Ovary (tissue), 9 donors: Measurements from ENCODE around the gene PAFAH1B2. TPM values are rescaled to one million over a fixed set of nuclear protein-coding genes. Genes with fewer than 3 reads are reported as not detected.
A peak's percentile ranks its signal among the peaks of the same experiment; 100 is the strongest.
"Not testable (repeated sequence)": the region's sequence is repeated elsewhere in the genome, so short reads cannot be mapped to it uniquely, and the experiment has no call there.

Experiments used
- DNase-seq, 5 donors: peaks; one replicate each; pipeline ENCODE4 v3.0.0-alpha.2; 2019 to 2020
- H3K27ac ChIP-seq, 2 donors: fragments of 200-600 bp; one replicate each; pipeline versions ENCODE4 v1.5.1 to v1.8.0; 2019 to 2022
- H3K27me3 ChIP-seq: fragments of 200-600 bp; one replicate; pipeline ENCODE4 v1.8.0; 2022
- H3K36me3 ChIP-seq: fragments of 200-600 bp; sonication (generic); one replicate; pipeline ENCODE4 v1.5.1; 2019
- H3K4me1 ChIP-seq: one replicate; pipeline ENCODE4 v1.8.1; 2013; ENCODE audit warnings: mild to moderate bottlenecking, moderate library complexity; ENCODE audit not compliant: insufficient read depth
- H3K4me3 ChIP-seq: fragments of 200-600 bp; sonication (generic); one replicate; pipeline ENCODE4 v1.5.1; 2017
- H3K9me3 ChIP-seq, 2 donors: fragments of 200-600 bp in 1 of 2; sonication (generic) in 1 of 2; one replicate each; pipeline versions ENCODE4 v1.5.1 to v1.8.1; 2013 to 2019; ENCODE audit warnings: mild to moderate bottlenecking in 1 of 2, moderate library complexity in 1 of 2
- EP300 ChIP-seq: sonication (generic); formaldehyde crosslinking; IDR thresholded peaks from one replicate; pipeline ENCODE4 v1.6.1; 2017; ENCODE audit warnings: antibody characterized with exemption
- POLR2A ChIP-seq: fragments of 450-650 bp; IDR thresholded peaks from one replicate; pipeline ENCODE4 v1.6.1; 2017; ENCODE audit warnings: antibody characterized with exemption, mild to moderate bottlenecking, moderate library complexity
- WGBS, 3 donors: extraction: QIAGEN DNeasy Blood & Tissue Kit in 1 of 3; methylation state at CpG; one replicate each; pipeline versions ENCODE4 v1.1.5 to v1.1.7; 2013 to 2017; 5-methylcytosine and 5-hydroxymethylcytosine counted together
- intact Hi-C, 4 donors: fragments of 100-400 bp; cut with DNase I; formaldehyde crosslinking; loops; one replicate each; pipeline versions ENCODE4 v1.11.0 to v1.15.1; 2022 to 2023
- polyA plus RNA-seq, 2 donors: library from polyadenylated mRNA; stranded (reverse); fragments of 200-250 nt in 1 of 2; fragments of 350-450 nt in 1 of 2; fragmentation: Illumina TruSeq in 1 of 2; extraction: RNeasy Lipid Tissue Mini Kit (QIAGEN cat#74804) in 1 of 2; gene quantifications; one replicate each; pipeline ENCODE4 v1.2.3, GENCODE V29; 2013 to 2014
- total RNA-seq, 7 donors: library from RNA; depleted of rRNA in 2 of 7; stranded (reverse); fragments of >200 nt in 2 of 7; fragmentation: NEBNext Ultra II Directional in 3 of 7; extraction: Animal tissue kit (Norgen Biotek cat#: 25700) in 3 of 7; gene quantifications; one replicate each; pipeline versions ENCODE4 v1.1.0 to v1.2.4, GENCODE V29; 2016 to 2023
- TF ChIP-seq, protein P1 (sequence below), 3 donors: fragments of 450-650 bp in 2 of 3; fragments of 200-600 bp in 1 of 3; IDR thresholded peaks; one replicate each; pipeline versions ENCODE4 v1.5.1 to v1.8.0; 2016 to 2022; ENCODE audit warnings: antibody characterized with exemption in 3 of 3, mild to moderate bottlenecking in 1 of 3
- donor health status: DM: no; HTN: no; CAD: no; lungs with moderate emphysema.
- donor health status: DM: no; HTN: no; CAD: no.
- donor health status: Bipolar disorder and iron deficiency.
- donor health status: DM: yes; HTN: yes; CAD: no.
- donor health status: DM: no; HTN: no; CAD: no.
- donor health status: DM: yes; HTN: yes; CAD: no.

PAFAH1B2 gene
- total and polyA plus RNA-seq, 9 donors: 23.0 to 95.6 (median 75.5) TPM

DNA sequence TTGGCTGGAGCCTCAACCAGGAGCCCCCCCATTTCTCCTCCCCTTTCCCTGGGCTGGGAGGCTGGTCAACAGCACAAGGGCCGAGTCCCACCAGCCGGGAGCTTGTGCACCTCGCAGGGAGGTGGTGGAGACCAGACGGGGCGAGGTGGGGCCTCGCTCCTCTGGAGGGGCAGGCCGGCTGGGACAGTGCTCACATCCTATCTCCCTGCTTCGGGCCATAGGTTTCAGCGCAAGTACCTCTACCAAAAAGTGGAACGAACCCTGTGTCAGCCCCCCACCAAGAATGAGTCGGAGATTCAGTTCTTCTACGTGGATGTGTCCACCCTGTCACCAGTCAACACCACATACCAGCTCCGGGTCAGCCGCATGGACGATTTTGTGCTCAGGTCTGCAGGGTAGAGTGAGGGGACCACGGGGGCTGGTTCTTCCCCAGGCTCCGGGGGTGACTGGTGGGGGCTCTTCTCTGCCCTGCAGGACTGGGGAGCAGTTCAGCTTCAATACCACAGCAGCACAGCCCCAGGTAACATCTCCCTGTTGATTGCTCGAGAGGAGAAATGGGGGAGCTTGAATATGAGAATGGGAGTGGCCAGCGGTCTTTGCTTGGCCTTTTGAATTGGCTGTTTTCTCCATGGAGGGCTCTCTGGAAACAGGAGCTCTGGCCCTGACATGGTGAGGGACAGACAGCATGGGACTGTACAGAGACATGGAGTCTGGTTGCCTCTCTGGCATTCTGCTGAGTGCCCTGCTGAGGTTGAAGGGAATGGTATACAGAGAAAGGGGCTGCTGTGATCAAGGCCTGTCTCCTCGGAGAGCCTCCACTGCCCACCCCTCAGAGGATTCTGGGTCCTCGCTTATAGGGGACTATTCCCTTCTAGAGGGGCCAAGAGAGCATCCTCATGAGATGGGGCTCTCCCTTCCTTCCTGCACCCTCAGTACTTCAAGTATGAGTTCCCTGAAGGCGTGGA is 37.8 kb downstream of the PAFAH1B2 start:
- Histone ChIP-seq H3K4me3 (no peak overlapping the region), H3K4me1 (peaks cover 22% of the 10 kb centered on the region)

DNA sequence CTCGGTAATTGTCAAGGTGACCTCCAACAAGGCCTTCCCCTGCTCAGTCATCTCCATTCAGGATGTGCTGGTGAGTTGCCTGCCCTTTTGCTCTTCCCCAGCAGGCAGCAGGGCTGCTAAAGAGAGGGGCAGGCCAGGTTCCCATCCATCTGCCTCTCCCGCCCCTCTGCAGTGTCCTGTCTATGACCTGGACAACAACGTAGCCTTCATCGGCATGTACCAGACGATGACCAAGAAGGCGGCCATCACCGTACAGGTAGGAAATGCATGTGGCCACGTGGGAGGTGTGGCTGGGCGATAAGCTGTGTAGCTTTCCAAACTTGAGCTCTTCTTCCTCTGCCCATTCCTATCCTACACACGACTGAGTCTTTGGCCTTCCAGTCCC is 38.5 kb downstream of the PAFAH1B2 start:
- TF ChIP-seq, protein P1, sequence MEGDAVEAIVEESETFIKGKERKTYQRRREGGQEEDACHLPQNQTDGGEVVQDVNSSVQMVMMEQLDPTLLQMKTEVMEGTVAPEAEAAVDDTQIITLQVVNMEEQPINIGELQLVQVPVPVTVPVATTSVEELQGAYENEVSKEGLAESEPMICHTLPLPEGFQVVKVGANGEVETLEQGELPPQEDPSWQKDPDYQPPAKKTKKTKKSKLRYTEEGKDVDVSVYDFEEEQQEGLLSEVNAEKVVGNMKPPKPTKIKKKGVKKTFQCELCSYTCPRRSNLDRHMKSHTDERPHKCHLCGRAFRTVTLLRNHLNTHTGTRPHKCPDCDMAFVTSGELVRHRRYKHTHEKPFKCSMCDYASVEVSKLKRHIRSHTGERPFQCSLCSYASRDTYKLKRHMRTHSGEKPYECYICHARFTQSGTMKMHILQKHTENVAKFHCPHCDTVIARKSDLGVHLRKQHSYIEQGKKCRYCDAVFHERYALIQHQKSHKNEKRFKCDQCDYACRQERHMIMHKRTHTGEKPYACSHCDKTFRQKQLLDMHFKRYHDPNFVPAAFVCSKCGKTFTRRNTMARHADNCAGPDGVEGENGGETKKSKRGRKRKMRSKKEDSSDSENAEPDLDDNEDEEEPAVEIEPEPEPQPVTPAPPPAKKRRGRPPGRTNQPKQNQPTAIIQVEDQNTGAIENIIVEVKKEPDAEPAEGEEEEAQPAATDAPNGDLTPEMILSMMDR (IDR thresholded peaks at IDR 0.05): no peak
- TF ChIP-seq POLR2A: no peak
- TF ChIP-seq EP300: no peak
- peak in 2 of 5 donors; percentile 26 to 27 for DNase-seq
- Histone ChIP-seq H3K4me1 (peaks cover 28% of the 10 kb centered on the region), H3K36me3 (no peaks in the 10 kb centered on the region), H3K27me3 (no peaks in the 10 kb centered on the region), H3K27ac (peak overlapping the region in 1 of 2 donors; percentile 8), H3K4me3 (no peak overlapping the region), H3K9me3 (no peaks in the 10 kb centered on the region)
- WGBS, 3 donors: 90 to 91% (median 91%) methylated on average over 10 of the region's 10 CpGs
- intact Hi-C loops: loop anchor here in 1 of 4 donors (5.0 kb wide), 1 partner anchor 45 kb away; no protein-coding TSS in a partner anchor

More for the DNA sequence above, 37.8 kb downstream of the PAFAH1B2 start:
- Histone ChIP-seq H3K27me3 (no peaks in the 10 kb centered on the region), H3K36me3 (no peaks in the 10 kb centered on the region), H3K9me3 (no peaks in the 10 kb centered on the region), H3K27ac (peak overlapping the region; percentile 8 to 38)
- whole genome bisulfite sequencing, 3 donors: 86 to 90% (median 90%) methylated on average over 22 of the region's 22 CpGs
- intact Hi-C loops: loop anchor here in 1 of 4 donors (5.0 kb wide), 1 partner anchor 45 kb away; no protein-coding TSS in a partner anchor
- TF ChIP-seq EP300 (no peak), POLR2A (no peak)
- TF ChIP-seq, protein P1 (IDR thresholded peaks at IDR 0.05): no peak
- DNase-seq: peak in 1 of 5 donors; percentile 43

DNA sequence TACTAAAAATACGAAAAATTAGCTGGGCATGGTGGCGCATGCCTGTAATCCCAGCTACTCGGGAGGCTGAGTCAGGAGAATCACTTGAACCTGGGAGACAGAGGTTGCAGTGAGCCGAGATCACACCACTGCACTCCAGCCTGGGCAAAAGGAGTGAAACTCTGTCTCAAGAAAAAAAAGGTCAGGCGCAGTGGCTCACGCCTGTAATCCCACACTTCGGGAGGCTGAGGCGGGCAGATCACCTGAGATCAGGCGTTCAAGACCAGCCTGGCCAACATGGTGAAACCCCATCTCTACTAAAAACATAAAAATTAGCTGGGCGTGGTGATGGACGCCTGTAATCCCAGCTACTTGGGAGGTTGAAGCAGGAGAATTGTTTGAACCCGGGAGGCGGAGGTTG is 39.1 kb downstream of the PAFAH1B2 start:
- peaks cover 30% of the 10 kb centered on the region for H3K4me1 ChIP-seq
- not testable (repeated sequence) for H3K4me3 ChIP-seq, H3K36me3 ChIP-seq, H3K9me3 ChIP-seq, DNase-seq, H3K27ac ChIP-seq, H3K27me3 ChIP-seq
- 87 to 95% (median 94%) methylated on average over 13 of the region's 13 CpGs for WGBS, 3 donors
- intact Hi-C loops: loop anchor here in 1 of 4 donors (5.0 kb wide), 1 partner anchor 44 kb away; no protein-coding TSS in a partner anchor

DNA sequence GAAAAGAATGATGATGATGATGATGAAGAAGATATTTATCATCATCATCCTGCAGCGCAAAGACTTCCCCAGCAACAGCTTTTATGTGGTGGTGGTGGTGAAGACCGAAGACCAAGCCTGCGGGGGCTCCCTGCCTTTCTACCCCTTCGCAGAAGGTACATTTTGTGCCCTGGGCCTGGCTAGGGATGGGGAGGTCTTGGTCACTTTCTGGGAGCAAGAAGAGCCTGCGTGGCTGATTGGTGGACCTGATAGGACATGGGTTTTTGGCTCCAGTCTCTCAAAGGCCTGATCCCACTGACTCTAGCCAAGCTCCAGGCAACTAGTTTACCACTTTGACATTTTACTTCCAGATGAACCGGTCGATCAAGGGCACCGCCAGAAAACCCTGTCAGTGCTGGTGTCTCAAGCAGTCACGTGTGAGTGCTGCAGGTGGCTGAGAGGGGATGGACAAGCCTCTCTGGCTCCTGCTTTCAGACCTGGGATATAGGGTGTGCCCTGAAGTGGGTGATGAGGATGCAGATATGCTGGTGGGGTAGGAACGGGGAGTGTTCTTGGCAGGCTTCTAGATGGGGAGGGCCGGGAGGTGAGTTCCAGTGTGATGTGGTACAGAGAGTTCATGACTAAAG is 39.8 kb downstream of the PAFAH1B2 start:
- no peaks in the 10 kb centered on the region for H3K27me3 ChIP-seq
- H3K9me3 ChIP-seq: no peaks in the 10 kb centered on the region
- H3K4me3 ChIP-seq: no peak overlapping the region
- no peaks in the 10 kb centered on the region for H3K36me3 ChIP-seq
- intact Hi-C loops: loop anchor here in 1 of 4 donors (5.0 kb wide), 1 partner anchor 43 kb away; no protein-coding TSS in a partner anchor
- WGBS, 3 donors: 85 to 89% (median 86%) methylated on average over 11 of the region's 11 CpGs
- H3K4me1 ChIP-seq: peaks cover 30% of the 10 kb centered on the region
- H3K27ac ChIP-seq: no peak overlapping the region
- TF ChIP-seq, protein P1 (IDR thresholded peaks at IDR 0.05): no peak
- TF ChIP-seq EP300: no peak
- no peak for TF ChIP-seq POLR2A
- no peak for DNase-seq
